NCI-H345 treated with DMSO at 0.1 percent for 48 hours (cell line): ENCODE measurements around the gene CRELD1.

Experiments used
- DNase-seq: peaks from one replicate; lab custom pipeline; 2025; ENCODE audit not compliant: unreplicated experiment; lab: John Stamatoyannopoulos, UW

CRELD1 gene

DNA sequence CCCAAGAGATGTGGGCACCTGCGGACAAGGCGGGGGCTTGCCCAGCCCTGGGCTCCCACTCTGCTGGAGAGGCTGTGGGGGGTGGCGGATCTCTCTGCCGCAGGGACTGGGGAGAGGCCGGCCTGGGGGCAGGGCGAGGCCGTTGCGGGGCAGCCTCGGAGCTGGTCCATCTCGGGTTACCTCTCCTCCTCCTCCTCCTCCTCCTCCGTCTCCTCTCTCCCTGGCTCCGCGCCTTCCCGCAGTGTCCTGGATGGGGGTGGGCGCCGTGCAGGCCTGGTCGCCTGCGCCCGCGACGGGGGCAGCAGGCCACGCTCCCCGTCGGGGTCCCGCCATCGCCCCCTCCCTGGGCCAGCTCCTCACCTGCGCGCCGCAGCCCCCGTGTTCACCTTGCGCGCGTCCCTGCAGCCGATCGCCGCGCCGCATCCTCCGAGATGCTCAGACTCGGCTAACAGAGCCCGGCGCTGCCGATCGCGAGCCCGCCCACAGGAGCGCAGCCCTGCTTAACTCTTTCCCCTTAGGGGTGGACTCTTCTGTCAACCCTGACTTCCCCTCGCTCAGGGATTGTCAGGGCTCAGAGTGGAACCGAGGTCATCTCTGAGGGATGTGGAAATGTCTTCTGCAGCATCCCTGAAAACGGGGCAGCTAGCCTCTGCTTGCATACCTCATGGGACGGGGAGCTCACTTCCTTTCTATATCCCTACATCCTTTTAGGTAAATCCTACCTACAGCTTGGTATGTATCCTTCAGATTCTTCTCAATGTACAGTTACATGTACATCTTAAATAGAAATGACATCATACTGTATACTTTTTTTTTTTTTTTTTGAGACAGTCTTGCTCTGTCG, 18.6 kb downstream of the CRELD1 start, which contains the start of gene PRRT3:
TSS of gene PRRT3 (minus strand) at position 447 of the 844 bp plus-strand sequence. CDS start 2,293 bp downstream, outside the sequence.
- no peak for DNase-seq

- DNase-seq, result peak; percentile 49
Measured at GRCh38 chr3:9955067-9955502, 21.5 kb downstream of the CRELD1 start.

GRCh38 chr3:9955611-9956352, 22.1 kb downstream of the CRELD1 start:
- no peak for DNase-seq

DNA sequence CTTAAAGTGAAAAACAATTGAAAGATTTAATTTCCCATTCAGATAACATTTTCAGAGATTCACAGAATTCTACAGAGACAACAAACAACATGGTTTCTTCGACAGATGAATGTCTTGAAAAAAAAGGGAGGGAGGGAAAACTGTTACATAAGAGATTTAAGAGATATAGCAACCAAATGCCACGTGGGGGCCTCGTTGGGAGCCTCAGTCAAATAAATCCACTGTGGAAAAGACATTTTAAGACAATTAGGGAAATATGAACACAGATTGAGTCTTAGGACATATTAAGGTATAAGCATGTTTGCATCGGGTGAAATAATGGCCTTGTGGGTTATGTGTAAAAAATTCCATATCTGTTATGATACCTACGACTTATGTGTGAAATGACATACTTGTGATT, 23.6 kb downstream of the CRELD1 start:
- DNase-seq, result no peak

DNA sequence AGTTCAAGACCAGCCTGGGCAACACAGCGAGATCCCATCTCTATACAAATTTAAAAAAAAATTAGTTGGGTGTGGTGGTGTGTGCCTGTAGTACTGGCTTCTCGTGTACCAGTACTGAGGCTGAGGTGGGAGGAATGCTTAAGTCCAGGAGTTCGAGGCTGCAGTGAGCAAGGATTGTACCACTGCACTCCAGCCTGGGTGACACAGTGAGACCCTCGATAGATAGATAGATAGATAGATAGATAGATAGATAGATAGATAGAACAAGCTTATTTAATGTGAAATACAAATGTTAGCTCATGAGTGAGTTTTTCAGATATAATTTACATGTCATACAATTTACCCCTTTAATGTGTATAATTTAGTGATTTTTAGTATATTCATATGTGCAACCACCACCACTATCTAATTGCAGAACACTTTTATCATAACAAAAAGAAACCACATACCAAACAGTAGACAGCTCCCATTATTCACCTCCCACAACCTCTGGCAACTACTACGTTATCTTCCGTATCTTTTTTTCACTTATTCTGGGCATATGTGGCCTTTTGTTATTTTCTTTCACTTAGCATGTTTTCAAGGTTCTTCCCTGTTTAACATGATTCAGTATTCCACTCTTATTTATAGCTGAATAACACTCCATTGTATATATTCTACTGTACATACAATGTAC, 31.7 kb downstream of the CRELD1 start:
- DNase-seq, result no peak

DNA sequence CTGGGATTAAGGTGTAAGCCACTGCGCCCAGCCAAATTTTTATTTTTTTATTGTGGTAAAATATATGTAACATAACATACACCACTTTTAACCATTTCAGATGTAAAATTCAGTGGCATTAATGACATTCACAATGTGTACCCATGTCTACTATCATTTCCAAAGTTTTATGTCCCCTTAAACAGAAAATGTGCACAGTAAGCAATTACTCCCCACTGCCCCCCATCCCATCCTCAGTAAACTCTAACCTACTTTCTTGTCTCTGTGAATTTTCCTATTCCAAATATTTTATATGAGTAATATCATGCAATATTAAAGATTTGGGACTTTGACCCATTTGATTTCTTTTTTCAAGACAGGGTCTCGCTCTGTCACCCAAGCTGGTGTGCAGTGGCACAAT, 33.2 kb downstream of the CRELD1 start:
- no peak for DNase-seq

GRCh38 chr3:9969632-9970019, 36.0 kb downstream of the CRELD1 start:
- DNase-seq, result no peak

- DNase-seq, result no peak
Measured at GRCh38 chr3:9970020-9970652, 36.5 kb downstream of the CRELD1 start.

DNA sequence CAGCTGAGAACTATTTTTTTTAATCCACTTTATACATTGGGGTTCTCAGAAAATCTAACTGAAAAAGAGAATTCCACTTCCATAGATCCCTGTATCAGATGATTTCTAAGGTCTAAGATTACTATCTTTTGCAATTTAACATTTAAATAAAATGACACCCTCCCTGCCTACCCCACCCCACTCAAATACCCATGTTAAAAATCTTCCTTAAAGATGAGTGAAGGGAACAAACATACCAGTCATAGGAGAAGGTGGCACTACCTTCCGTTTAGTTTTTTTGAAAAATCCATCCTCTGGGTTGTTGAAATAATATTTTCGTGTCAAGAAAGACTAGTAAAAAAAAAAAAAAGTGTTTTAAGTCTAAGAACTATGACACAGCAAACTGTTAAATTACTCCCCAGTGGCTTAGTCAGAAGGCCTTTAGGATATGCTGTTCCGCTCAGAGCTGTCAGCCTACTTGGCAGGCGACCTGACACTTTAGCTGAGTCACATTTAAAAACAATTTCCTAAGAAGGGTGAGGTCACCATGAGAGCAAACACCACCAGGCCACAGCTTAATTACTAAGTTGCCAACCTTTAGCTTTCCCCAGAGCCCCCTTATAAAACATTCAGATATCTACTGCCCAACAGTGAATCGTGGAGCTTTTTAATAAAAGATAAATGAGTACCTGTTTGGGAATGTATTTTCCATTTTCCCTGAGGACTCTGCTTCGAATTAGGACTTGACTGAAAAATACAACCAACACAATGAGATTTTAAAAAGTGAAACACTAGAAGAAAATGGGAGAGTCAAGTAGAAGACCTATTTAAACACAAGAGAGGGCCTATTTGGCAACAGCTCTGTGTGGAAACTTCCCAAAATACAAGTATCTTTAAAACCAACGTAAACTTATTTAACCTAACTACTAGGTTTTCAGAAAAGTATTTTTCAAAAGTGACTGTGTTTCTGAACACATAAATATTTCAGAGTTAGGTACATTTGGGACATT, 43.4 kb downstream of the CRELD1 start:
- DNase-seq, result no peak

GRCh38 chr3:9978710-9979305, 45.2 kb downstream of the CRELD1 start:
- DNase-seq, result no peak

DNA sequence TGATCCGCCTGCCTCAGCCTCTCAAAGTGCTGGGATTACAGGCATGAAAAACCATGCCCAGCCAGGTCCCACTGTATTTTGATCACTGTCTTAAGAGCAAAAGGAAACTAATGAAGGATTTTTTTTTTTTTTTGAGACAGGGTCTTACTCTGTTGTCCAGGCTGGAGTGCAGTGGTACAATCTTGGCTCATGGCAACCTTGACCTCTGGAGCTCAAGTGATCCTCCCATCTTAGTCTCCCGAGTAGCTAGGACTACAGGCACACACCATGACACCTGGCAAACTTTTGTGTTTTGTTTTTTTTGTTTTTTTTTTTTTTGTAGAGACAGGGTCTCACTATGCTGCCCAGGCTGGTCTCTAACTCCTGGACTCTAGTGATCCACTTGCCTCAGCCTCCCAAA, 46.6 kb downstream of the CRELD1 start:
- DNase-seq, result no peak

DNA sequence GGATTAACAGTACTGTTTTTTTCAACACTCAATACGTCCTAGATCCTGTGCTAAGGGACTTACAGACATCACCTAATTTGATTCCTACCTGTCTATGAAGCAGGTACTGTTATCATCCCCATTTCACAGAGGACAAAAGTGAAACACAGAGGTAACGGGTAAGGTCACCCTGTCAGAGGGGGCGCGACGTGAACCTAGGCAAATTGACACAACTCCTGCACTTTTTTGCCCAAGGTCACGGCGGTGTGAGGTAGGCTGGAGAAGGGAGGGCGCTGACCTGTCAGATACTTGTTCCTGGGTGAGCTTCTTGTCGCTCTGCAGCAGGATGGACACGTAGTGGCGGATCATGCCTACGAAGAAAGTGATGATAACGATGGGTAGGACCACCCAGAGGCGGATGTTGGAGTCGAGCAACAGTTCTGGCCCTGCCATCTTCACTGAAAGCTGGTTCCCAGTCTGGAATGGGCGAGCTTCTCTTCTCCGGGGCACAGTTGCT, 52.6 kb downstream of the CRELD1 start:
- DNase-seq, result no peak

GRCh38 chr3:9994086-9994844, 60.6 kb downstream of the CRELD1 start:
- DNase-seq, result no peak
